HS-5 (cell line): ENCODE data around the gene UBP1.
"Not testable (repeated sequence)": the region's sequence is repeated elsewhere in the genome, so short reads cannot be mapped to it uniquely, and the experiment has no call there.

ENCODE experiments used
- DNase-seq: peaks from one replicate; pipeline ENCODE4 v3.0.0-alpha.2; 2012; ENCODE audit warnings: low read depth

The UBP1 gene

GRCh38 chr3:33440328-33441224 lies at the start of gene UBP1:
TSS of gene UBP1 (minus strand) at chr3:33440405. CDS start at chr3:33439848, 557 bp downstream.
- DNase-seq, result peak; percentile 100

GRCh38 chr3:33488683-33489082 lies 48.5 kb upstream of the UBP1 start:
- DNase-seq, result no peak

- DNase-seq, result no peak
These were observed 48.0 kb upstream of the UBP1 start for GRCh38 chr3:33488246-33488645.

- DNase-seq, result no peak
These were observed 41.9 kb upstream of the UBP1 start for GRCh38 chr3:33482111-33482521.

- no peak for DNase-seq
These were observed 34.7 kb upstream of the UBP1 start for GRCh38 chr3:33474896-33475295.

GRCh38 chr3:33473813-33474212 lies 33.6 kb upstream of the UBP1 start:
- no peak for DNase-seq

- no peak for DNase-seq
These were observed 27.6 kb upstream of the UBP1 start for GRCh38 chr3:33467786-33468185.

- no peak for DNase-seq
These were observed 20.9 kb upstream of the UBP1 start for GRCh38 chr3:33461097-33461496.

- not testable (repeated sequence) for DNase-seq
These were observed 19.4 kb upstream of the UBP1 start for GRCh38 chr3:33459577-33459976.

GRCh38 chr3:33458446-33458845 lies 18.2 kb upstream of the UBP1 start:
- no peak for DNase-seq

- no peak for DNase-seq
These were observed 16.6 kb upstream of the UBP1 start for GRCh38 chr3:33456756-33457155.

- DNase-seq, result no peak
These were observed 13.1 kb upstream of the UBP1 start for GRCh38 chr3:33453331-33453761.

GRCh38 chr3:33451994-33452393 lies 11.8 kb upstream of the UBP1 start:
- not testable (repeated sequence) for DNase-seq

- no peak for DNase-seq
These were observed 7.8 kb upstream of the UBP1 start for GRCh38 chr3:33447958-33448357.

GRCh38 chr3:33447256-33447625 lies 7.0 kb upstream of the UBP1 start:
- DNase-seq, result not testable (repeated sequence)

GRCh38 chr3:33442190-33442589 lies 2.0 kb upstream of the UBP1 start:
- no peak for DNase-seq

GRCh38 chr3:33441225-33441976 lies 1.2 kb upstream of the UBP1 start:
- DNase-seq, result no peak

GRCh38 chr3:33439546-33440327 lies 468 bp downstream of the UBP1 start:
- no peak for DNase-seq

GRCh38 chr3:33438881-33439545 lies 1.2 kb downstream of the UBP1 start:
- DNase-seq, result no peak

- DNase-seq, result no peak
These were observed 1.9 kb downstream of the UBP1 start for GRCh38 chr3:33438284-33438668.

GRCh38 chr3:33437556-33438283 lies 2.5 kb downstream of the UBP1 start:
- no peak for DNase-seq
